ENCODE results near the gene SH3PXD2A. TPM values are rescaled to one million over a fixed set of nuclear protein-coding genes. Genes with fewer than 3 reads are reported as not detected.

Gene SH3PXD2A
- total and polyA plus RNA-seq, 2 donors (not counting 1 experiment from before 2014, with no cell fraction given) = 3.2 to 33.5 TPM

- no peak for DNase-seq
- Mint-ChIP-seq H3K4me1 (peaks cover 4% of the 10 kb centered on the region), H3K9me3 (ENCODE audit: insufficient read depth) (no peaks in the 10 kb centered on the region), H3K4me3 (no peak overlapping the region), H3K27ac (no peak overlapping the region), H3K27me3 (peaks cover 2% of the 10 kb centered on the region)
- ChIA-PET CTCF (no interaction called here), POLR2A (no interaction called here)
- 78% methylated on average over 14 of the region's 15 CpGs for WGBS (ENCODE audit: insufficient coverage)
- H2AFZ ChIP-seq (ENCODE audit: insufficient read depth, low read depth, low read length, poor library complexity, severe bottlenecking) = no peak overlapping the region
- no peak overlapping the region for H3K4me3 ChIP-seq (ENCODE audit: control extremely low read depth in 1 of 5, extremely low read depth in 1 of 5, insufficient read depth in 1 of 5, low read depth in 2 of 5, low read length in 4 of 5)
- H3K27me3 ChIP-seq (replicated peaks in 1 of 4; ENCODE audit: control extremely low read depth in 1 of 4, control insufficient read depth in 3 of 4, insufficient read depth in 4 of 4, low read length in 3 of 4) = no peaks in the 10 kb centered on the region
- H3K9me3 ChIP-seq (ENCODE audit: control extremely low read depth in 1 of 3, control insufficient read depth in 2 of 3, insufficient read depth in 1 of 3, low read length in 2 of 3) = no peaks in the 10 kb centered on the region
- ATAC-seq (ENCODE audit: low read depth) = no peak
- H3K79me2 ChIP-seq (ENCODE audit: control insufficient read depth, insufficient read depth, low read length) = no peaks in the 10 kb centered on the region
- H3K36me3 ChIP-seq (replicated peaks in 1 of 2; ENCODE audit: control extremely low read depth in 1 of 2, control insufficient read depth in 1 of 2, extremely low read depth in 1 of 2, insufficient read depth in 2 of 2, low read length in 1 of 2) = no peaks in the 10 kb centered on the region
- H3K4me1 ChIP-seq (ENCODE audit: control insufficient read depth in 2 of 2, insufficient read depth in 2 of 2, low read length in 2 of 2) = peaks cover 0 to 2% of the 10 kb centered on the region in 2 donors
- H3K27ac ChIP-seq (ENCODE audit: low read length in 2 of 2) = no peak overlapping the region
- no peaks in the 10 kb centered on the region for H4K20me1 ChIP-seq (ENCODE audit: control insufficient read depth, insufficient read depth, low read length, poor library complexity, severe bottlenecking)
- TF ChIP-seq CTCF (IDR thresholded peaks at IDR 0.05) (no peak), EZH2 (IDR thresholded peaks at IDR 0.05; ENCODE audit: borderline replicate concordance, insufficient read depth, low read depth, low read length, poor library complexity, severe bottlenecking) (no peak)
- no peak overlapping the region for H3K4me2 ChIP-seq (replicated peaks; ENCODE audit: low read depth, low read length, poor library complexity, severe bottlenecking)
- no peak overlapping the region for H3K9ac ChIP-seq (ENCODE audit: low read length)
- intact Hi-C loops (cut with micrococcal nuclease) = no loop called here
Observed at GRCh38 chr10:103578782-103579382, 276.5 kb downstream of the SH3PXD2A start.

GRCh38 chr10:103576862-103577261 is 278.5 kb downstream of the SH3PXD2A start:
- TF ChIP-seq CTCF (IDR thresholded peaks at IDR 0.05) = no peak
- no peak for TF ChIP-seq EZH2 (IDR thresholded peaks at IDR 0.05; ENCODE audit: borderline replicate concordance, insufficient read depth, low read depth, low read length, poor library complexity, severe bottlenecking)
- Histone ChIP-seq H3K4me1 (ENCODE audit: control insufficient read depth in 2 of 2, insufficient read depth in 2 of 2, low read length in 2 of 2) (no peaks in the 10 kb centered on the region), H3K36me3 (replicated peaks in 1 of 2; ENCODE audit: control extremely low read depth in 1 of 2, control insufficient read depth in 1 of 2, extremely low read depth in 1 of 2, insufficient read depth in 2 of 2, low read length in 1 of 2) (no peaks in the 10 kb centered on the region), H4K20me1 (ENCODE audit: control insufficient read depth, insufficient read depth, low read length, poor library complexity, severe bottlenecking) (no peaks in the 10 kb centered on the region), H3K27me3 (replicated peaks in 1 of 4; ENCODE audit: control extremely low read depth in 1 of 4, control insufficient read depth in 3 of 4, insufficient read depth in 4 of 4, low read length in 3 of 4) (no peaks in the 10 kb centered on the region), H2AFZ (ENCODE audit: insufficient read depth, low read depth, low read length, poor library complexity, severe bottlenecking) (no peak overlapping the region), H3K27ac (ENCODE audit: low read length in 2 of 2) (no peak overlapping the region), H3K9ac (ENCODE audit: low read length) (no peak overlapping the region), H3K4me2 (replicated peaks; ENCODE audit: low read depth, low read length, poor library complexity, severe bottlenecking) (no peak overlapping the region), H3K79me2 (ENCODE audit: control insufficient read depth, insufficient read depth, low read length) (no peaks in the 10 kb centered on the region), H3K9me3 (ENCODE audit: control extremely low read depth in 1 of 3, control insufficient read depth in 2 of 3, insufficient read depth in 1 of 3, low read length in 2 of 3) (no peaks in the 10 kb centered on the region), H3K4me3 (ENCODE audit: control extremely low read depth in 1 of 5, extremely low read depth in 1 of 5, insufficient read depth in 1 of 5, low read depth in 2 of 5, low read length in 4 of 5) (no peak overlapping the region)
- Mint-ChIP-seq H3K9me3 (ENCODE audit: insufficient read depth) (no peaks in the 10 kb centered on the region), H3K4me1 (no peaks in the 10 kb centered on the region), H3K27ac (no peak overlapping the region), H3K4me3 (no peak overlapping the region), H3K27me3 (peaks cover 7% of the 10 kb centered on the region)
- ChIA-PET POLR2A (no interaction called here), CTCF (interaction anchor here (0.8 kb wide), 1 partner anchor 109 kb away, joined by 3 read pairs; no protein-coding TSS in a partner anchor)
- WGBS (ENCODE audit: insufficient coverage) = no CpG with 5 or more reads among the region's 2 CpGs
- no peak for DNase-seq
- ATAC-seq (ENCODE audit: low read depth) = no peak
- intact Hi-C loops (cut with micrococcal nuclease) = no loop called here
